ENCODE results near the gene CUL4B.
A peak's percentile ranks its signal among the peaks of the same experiment; 100 is the strongest.
"Not testable (repeated sequence)": the region's sequence is repeated elsewhere in the genome, so short reads cannot be mapped to it uniquely, and the experiment has no call there.

CUL4B gene

DNA sequence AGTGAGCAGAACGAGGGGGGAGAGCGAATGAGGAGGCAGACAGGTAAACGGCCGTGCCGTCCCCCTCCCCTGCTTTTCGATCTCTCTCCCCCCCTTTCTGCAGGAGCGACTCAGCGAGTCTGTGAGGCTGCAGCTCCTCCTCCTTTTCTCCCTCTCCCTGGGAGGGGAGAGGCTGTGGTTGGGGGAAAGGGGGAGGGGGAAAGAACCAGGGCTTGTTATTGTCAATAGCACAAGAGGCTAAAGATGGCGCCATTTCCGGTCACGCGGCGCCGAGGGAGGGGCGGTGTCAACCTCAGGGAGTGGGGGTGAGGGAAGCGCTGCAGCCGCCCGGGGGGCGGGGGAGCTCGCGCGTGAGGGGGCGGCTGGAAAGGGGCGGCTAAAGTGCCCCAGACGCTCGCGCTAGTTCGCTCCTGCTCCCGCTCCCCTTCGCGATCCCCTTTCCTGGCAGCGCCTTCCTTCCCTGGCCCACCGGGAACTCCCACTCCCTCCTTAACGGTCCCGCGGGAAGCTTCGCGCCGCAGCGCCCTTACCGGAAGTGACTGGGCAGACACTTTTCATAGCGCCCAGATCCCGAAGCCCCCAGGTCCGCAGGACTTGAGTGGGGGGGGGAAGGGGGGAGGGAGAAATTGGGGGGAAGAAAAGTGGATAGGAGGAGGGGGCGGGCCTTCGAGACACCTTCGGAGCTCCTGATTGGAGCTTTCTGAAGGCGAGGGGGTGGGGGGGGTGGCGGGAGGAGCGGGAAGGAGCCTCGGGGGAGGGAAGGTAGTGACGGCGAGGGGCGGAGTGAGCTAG is at the start of gene CUL4B:
Gene CUL4B (minus strand): TSS at position 121 of the 792 bp plus-strand sequence. CDS start 324 bp downstream, outside the sequence.
- peak; percentile 78 for DNase-seq (ENCODE audit: low spot score)

DNA sequence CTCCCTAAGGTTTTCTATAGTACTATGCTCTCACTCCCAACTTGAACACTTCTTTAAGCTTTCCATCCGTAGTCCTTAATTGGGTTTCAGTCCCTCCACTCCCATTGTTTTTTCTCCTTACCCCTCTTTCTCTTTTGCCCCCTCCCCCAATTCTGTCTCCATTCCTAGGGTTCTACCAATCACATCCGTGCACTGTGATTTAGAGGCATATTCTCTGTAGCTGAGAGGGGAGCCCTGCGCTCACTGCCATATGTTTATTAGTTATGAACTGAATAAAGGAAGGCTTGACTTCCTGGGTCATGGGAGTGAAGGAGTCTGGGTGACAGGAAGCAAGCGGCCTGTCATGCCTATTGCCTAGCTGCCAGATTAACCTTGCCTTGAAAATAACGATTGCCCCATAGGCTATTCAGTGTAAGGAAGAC is 43.6 kb upstream of the CUL4B start:
- DNase-seq (ENCODE audit: low spot score), result peak; percentile 28

GRCh38 chrX:120603707-120604360 is 43.1 kb upstream of the CUL4B start, which contains the start of gene MCTS1:
TSS of gene MCTS1 (plus strand) at chrX:120604101. CDS start at chrX:120604237, 136 bp downstream.
- peak; percentile 72 for DNase-seq (ENCODE audit: low spot score)

GRCh38 chrX:120585702-120586101 is 24.9 kb upstream of the CUL4B start:
- DNase-seq (ENCODE audit: low spot score), result no peak

DNA sequence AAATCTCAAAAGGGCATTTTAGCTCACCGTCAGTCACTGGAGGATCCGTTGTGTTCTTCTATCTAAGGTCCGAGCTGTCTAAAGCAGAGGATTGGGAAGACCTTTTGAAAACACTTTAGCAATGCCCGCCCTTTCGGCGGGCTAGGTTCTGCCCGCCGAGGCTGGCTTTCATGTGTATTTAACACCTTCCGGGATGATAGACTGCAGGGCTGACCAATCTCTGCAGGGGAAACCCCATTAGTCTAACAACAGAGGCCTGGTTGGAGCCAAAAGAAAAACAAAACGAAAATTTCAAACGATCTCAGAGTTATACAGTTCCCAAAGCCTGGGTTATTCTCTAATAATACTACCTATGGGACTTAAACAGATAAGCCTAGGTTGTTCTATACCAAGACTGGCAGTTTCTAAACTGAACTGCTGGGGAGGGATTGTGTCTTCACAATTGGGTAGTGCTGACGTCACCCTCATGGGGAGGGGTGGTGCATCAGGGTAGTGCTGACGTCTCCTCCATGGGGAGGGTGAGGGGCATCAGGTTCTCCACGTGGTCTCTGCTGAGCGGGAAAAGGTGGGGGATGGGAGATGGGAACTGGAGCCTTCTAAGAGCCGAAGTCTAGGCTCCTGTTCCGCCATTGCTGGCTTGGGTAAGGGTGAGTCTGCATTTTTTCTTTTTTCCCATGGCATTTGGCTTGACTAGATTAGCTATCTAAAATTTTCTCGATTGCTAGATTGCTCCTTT is 14.8 kb upstream of the CUL4B start:
- no peak for DNase-seq (ENCODE audit: low spot score)

DNA sequence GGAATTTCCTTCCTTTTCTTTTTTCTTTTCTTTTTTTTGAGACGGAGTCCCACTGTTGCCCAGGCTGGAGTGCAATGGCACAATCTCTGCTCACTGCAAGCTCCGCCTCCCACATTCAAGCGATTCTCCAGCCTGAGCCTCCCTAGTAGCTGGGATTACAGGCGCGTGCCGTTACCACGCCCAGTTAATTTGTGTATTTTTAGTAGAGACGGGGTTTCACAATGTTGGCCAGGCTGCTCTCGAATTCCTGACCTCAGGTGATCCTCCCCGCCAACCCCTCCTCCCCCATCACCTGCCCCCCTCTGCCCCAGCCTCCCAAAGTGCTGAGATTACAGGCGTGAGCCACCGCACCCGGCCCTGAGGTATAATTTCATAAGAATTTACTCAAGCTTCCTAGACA is 13.0 kb upstream of the CUL4B start:
- DNase-seq (ENCODE audit: low spot score), result not testable (repeated sequence)

DNA sequence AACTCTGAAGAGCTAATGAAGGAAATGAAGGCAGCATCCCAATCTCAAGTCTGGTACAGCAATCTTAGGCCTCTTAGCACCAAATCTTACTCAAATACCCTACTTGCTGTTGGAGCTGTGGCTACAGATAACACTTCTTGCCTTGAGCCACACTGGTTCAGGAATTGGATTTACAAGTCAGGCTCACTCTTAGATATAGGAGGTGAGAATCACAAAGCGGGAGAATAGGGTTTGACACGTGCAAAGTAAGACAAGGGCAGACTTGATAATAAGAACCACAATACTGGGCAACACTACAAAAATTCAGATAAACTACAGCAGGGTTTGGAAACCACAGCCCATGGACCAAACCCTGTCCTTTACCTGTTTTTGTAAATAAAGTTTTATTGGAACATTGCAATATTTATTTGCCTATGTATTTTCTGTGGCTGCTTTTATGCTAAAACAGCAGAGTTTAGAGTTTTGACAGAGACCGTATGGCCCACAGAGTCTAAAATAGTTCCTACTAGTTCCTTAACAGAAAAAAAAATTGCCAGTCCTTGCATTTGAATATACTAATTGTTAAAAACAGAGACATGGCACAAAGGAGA is 9.3 kb upstream of the CUL4B start:
- DNase-seq (ENCODE audit: low spot score), result no peak

DNA sequence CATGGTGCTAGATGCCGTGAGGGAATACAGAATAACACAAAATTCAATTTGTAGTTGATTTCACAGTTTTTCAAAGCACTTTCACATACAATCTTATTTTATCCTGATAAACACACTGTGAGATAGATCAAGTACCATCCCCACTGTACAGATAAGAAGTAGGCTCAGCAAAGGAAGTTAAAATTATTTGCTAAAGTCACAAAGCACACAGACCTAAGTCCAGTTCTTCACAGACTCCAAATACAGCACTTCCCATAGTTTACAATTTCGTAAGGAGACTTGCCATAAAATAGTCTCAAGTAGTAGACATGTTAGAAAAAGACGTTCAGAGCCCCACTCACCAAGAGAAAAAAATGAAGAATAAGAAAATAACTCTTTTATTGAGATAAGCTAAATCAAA is 7.8 kb upstream of the CUL4B start:
- DNase-seq (ENCODE audit: low spot score), result no peak

DNA sequence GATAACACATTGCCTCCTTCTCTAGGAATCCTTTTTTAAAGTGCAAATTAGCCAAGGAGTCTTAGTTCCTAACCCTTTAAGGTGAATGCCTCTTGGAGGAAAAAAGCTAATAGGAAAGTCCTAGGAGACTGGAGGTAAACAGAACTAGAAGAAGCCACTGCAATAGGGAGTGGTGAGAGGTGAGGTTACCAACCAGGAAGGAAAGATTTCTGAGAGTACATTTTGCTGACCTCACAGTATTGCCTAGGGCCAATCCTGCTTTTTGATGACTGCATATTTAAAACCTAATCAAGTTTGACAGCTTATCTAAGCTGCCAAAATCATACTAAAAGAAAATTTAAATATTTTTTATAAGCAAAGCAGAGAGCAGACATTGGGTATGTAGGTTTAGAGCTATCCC is 7.3 kb upstream of the CUL4B start:
- DNase-seq (ENCODE audit: low spot score), result no peak

- no peak for DNase-seq (ENCODE audit: low spot score)
Observed at GRCh38 chrX:120566817-120567216, 6.1 kb upstream of the CUL4B start.

DNA sequence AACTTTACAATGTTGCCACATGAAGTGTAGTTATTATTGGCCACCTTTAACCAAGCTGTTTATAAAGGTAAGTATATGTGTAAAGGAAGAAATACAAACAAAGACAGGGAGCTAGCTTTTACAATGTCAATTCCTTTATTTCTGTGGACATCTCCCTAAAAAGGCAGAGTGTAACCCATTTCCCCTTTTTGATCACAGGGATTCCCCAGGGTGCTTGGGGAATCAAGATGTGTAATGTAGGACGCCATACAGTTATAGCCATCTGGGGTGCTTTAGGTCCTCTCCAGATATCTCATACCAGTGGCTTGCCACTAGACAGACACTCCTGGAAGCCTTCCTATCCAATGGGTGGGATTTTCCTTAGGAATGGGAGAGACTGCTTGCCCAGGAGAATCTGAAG is 4.2 kb upstream of the CUL4B start:
- no peak for DNase-seq (ENCODE audit: low spot score)

- no peak for DNase-seq (ENCODE audit: low spot score)
Observed at GRCh38 chrX:120562569-120562926, 1.8 kb upstream of the CUL4B start.

- DNase-seq (ENCODE audit: low spot score), result no peak
Observed at GRCh38 chrX:120561634-120562568, 1.1 kb upstream of the CUL4B start.

- DNase-seq (ENCODE audit: low spot score), result no peak
Observed at GRCh38 chrX:120560405-120560841, 339 bp downstream of the CUL4B start.

DNA sequence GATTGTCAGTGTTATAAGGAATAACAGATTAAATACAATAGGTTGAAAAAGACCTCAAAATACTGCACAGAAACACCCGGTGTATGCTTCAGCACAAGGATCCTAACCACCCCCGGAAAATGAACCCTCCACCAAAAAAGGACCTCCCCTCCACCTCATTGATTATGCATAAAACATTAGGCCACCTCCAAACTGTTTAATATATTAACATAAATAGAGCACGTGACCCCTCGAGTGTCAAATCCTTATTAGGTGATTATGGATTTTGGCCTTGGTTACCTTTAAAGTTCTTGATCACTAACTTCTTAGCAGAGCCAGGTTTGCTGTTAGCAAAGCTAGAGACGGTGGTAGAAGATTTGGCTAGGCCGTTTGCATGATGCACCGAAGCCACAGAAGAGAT is 958 bp downstream of the CUL4B start:
- no peak for DNase-seq (ENCODE audit: low spot score)

DNA sequence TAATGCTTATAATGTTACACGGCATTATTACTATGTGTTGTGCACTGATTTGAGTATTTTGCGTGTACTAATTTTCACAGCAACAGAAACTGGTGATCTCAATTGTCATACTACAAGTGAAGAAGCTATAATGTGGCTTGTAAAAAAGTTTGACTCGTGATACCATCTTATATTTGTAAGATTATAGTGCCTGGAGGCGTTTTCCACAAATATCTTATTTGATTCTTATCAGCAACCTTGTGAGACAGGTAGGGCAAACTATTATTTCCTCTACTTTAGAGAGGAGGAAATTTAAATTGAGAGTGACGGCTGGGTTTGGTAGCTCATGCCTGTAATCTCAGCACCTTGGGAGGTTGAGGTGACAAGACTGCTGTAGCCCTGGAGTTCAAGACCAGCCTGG is 4.5 kb downstream of the CUL4B start:
- DNase-seq (ENCODE audit: low spot score), result no peak

DNA sequence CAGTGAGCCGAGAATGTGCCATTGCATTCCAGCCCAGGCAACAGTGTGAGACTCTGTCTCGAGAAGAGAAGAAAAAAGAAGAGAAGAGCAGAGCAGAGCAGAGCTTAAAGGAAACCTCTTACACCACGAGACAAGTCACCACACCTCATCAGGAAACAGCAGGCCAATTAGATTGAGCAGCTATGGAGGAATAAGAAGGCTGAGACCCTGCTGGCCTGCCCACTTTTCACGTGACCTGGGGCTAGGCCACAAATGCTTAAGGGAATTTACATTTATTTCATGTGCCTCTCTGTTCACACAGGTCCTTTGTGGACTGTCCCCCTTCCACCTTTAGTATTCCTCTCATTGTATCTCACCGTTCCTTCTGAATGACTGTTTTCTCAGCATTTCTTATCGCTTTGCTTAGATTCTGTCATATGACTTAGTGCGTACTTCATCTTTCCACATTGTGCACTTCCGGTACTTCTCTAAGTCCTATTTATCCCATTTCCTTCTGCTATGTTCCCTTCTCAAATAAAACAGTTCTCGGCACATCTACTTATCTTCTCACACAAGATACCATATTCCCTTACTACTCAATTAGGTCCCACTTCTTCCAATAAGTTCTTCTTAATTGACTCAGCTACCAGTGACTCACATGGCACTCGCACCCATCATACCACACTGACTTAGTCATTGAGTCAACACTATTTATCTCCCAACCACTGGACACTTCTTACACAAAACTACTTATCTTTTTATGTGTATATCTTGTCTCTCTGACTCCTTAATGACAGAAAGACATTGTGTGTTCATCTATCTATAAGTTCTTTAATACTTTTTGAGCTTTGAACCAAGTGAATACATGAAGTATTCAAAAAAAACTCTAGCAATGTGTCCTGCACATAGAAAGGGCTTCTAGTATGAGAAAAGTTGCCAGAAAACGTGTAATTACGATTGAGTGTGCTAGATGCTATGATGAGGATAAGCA is 11.0 kb downstream of the CUL4B start:
- DNase-seq (ENCODE audit: low spot score), result peak; percentile 57

DNA sequence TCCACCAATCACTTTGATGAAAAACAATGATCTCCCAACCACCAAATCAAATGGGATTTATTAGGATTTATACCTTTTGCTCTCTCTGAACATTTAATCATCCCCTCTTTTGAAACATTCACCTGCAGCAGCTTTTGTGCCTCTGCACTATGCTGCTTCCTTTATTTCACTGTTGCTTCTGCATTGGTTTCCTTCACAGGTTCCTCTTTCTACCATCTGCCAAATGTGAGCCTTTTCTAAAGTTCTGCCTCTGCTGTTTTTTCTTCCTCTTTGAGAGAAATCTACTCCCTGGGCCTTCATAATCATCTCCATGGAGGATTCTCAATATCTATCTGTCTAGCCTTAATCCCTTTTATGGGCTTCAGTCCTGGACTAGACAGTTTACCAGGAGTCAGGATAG is 24.7 kb downstream of the CUL4B start:
- DNase-seq (ENCODE audit: low spot score), result no peak

DNA sequence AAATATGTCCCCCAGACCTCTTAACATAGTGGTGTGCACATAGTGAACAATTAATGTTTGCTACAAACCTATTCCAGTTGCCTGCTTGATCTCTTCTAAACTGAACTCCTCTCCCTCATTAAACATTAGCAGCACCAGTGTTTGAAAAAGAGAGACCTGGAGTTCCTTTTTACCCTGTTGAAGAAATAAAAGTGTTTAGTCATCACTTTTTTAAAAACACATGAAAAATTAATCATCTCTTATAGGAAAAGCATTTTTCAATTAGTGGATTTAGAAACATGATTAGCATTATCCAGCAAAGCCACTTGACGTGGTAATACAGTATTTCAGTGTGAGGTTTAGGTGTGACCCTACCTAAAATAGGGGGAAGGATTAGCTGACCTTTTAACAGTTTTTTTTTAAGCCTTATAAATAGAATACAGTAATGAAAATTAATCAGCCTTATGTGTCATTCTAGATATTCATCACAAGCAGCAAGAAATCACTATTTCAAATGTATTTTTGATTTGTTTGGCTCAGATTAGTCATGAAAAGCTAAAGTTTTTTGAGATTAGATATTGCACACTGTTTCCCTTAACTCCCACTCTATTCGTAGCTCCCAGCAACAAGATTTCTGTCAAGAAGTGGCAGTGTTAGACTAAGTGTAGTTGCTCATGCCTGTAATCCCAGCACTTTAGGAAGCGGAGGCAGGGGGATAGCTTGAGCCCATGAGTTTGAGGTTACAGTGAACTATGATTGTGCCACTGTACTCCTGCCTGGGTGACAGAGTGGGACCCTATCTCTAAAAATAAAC is 26.2 kb downstream of the CUL4B start:
- no peak for DNase-seq (ENCODE audit: low spot score)
